ENCODE results near the gene GTSF1L. TPM values are rescaled to one million over a fixed set of nuclear protein-coding genes. Genes with fewer than 3 reads are reported as not detected.

Gene GTSF1L
- total RNA-seq, 1 experiment from 2014 or later, result not detected

- H3K36me3 Mint-ChIP-seq, result no peaks in the 10 kb centered on the region
- H3K4me1 Mint-ChIP-seq, result no peaks in the 10 kb centered on the region
- DNase-seq (ENCODE audit: low spot score) (no peak), ATAC-seq (no peak)
- H3K27me3 Mint-ChIP-seq (ENCODE audit: low read depth), result peaks cover 5% of the 10 kb centered on the region; the same call in 1 of the 2 replicates
- no peak for TF ChIP-seq NFE2L1 (CRISPR knock-in tag; IDR thresholded peaks at IDR 0.05)
- TF ChIP-seq ZBTB21 (CRISPR knock-in tag; IDR thresholded peaks at IDR 0.05; ENCODE audit: borderline replicate concordance), result no peak
- TF ChIP-seq TEAD4 (CRISPR knock-in tag; IDR thresholded peaks at IDR 0.05), result no peak
- no peak for TF ChIP-seq NR3C1 (CRISPR knock-in tag; conservative IDR thresholded peaks at IDR 0.05; ENCODE audit: low read depth)
- TF ChIP-seq, protein P1, sequence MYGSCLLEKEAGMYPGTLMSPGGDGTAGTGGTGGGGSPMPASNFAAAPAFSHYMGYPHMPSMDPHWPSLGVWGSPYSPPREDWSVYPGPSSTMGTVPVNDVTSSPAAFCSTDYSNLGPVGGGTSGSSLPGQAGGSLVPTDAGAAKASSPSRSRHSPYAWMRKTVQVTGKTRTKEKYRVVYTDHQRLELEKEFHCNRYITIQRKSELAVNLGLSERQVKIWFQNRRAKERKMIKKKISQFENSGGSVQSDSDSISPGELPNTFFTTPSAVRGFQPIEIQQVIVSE (CRISPR knock-in tag; IDR thresholded peaks at IDR 0.05; ENCODE audit: borderline replicate concordance), result no peak
- no peak for TF ChIP-seq MYBL2 (CRISPR knock-in tag; IDR thresholded peaks at IDR 0.05)
- no peak for TF ChIP-seq MXD4 (CRISPR knock-in tag; IDR thresholded peaks at IDR 0.05; ENCODE audit: borderline replicate concordance)
- no peak overlapping the region for H3K27ac Mint-ChIP-seq
- ChIA-PET POLR2A (no interaction called here), CTCF (no interaction called here)
- no peak overlapping the region for H3K4me3 Mint-ChIP-seq
- peaks cover 4% of the 10 kb centered on the region; the same call in 1 of the 2 replicates for H3K9me3 Mint-ChIP-seq
Observed at GRCh38 chr20:43752561-43753301, 25.9 kb upstream of the GTSF1L start.

DNA sequence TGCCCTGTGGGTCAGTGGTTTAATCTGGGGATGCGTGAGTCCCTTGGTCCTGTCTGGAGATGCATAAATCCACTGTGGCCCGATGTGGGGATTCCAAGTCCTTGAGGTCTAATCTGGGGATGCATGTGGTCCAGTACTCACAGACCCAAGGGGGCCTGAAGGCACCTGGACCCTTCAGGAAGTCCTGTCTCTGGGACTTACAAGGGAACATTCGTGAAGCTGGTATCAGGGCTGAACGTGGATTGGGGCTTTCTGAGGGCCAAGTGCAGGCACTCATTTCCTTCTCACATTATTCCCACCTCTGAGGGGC lies 25.2 kb upstream of the GTSF1L start:
- DNase-seq (ENCODE audit: low spot score) (no peak), ATAC-seq (no peak)
- H3K27me3 Mint-ChIP-seq (ENCODE audit: low read depth), result peaks cover 5% of the 10 kb centered on the region; the same call in 1 of the 2 replicates
- ChIA-PET CTCF (no interaction called here), POLR2A (no interaction called here)
- no peak overlapping the region for H3K27ac Mint-ChIP-seq
- no peaks in the 10 kb centered on the region for H3K36me3 Mint-ChIP-seq
- no peak overlapping the region for H3K4me3 Mint-ChIP-seq
- H3K9me3 Mint-ChIP-seq, result peaks cover 4% of the 10 kb centered on the region; the same call in 1 of the 2 replicates
- no peaks in the 10 kb centered on the region for H3K4me1 Mint-ChIP-seq
- TF ChIP-seq, protein P2, sequence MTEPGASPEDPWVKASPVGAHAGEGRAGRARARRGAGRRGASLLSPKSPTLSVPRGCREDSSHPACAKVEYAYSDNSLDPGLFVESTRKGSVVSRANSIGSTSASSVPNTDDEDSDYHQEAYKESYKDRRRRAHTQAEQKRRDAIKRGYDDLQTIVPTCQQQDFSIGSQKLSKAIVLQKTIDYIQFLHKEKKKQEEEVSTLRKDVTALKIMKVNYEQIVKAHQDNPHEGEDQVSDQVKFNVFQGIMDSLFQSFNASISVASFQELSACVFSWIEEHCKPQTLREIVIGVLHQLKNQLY (CRISPR knock-in tag; IDR thresholded peaks at IDR 0.05), result no peak
- no peak for TF ChIP-seq STAT6 (CRISPR knock-in tag; conservative IDR thresholded peaks at IDR 0.05; ENCODE audit: low read depth)
- no peak for TF ChIP-seq ZNF281 (CRISPR knock-in tag; IDR thresholded peaks at IDR 0.05)
- TF ChIP-seq ZNF512 (CRISPR knock-in tag; IDR thresholded peaks at IDR 0.05; ENCODE audit: borderline replicate concordance), result no peak
- TF ChIP-seq, protein P3, sequence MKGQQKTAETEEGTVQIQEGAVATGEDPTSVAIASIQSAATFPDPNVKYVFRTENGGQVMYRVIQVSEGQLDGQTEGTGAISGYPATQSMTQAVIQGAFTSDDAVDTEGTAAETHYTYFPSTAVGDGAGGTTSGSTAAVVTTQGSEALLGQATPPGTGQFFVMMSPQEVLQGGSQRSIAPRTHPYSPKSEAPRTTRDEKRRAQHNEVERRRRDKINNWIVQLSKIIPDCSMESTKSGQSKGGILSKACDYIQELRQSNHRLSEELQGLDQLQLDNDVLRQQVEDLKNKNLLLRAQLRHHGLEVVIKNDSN (CRISPR knock-in tag; IDR thresholded peaks at IDR 0.05), result no peak
- no peak for TF ChIP-seq ATF1 (CRISPR knock-in tag; IDR thresholded peaks at IDR 0.05)
- TF ChIP-seq KAT7 (CRISPR knock-in tag; IDR thresholded peaks at IDR 0.05; ENCODE audit: borderline replicate concordance), result no peak
- TF ChIP-seq ATF6 (CRISPR knock-in tag; IDR thresholded peaks at IDR 0.05), result no peak
- no peak for TF ChIP-seq FOXJ3 (CRISPR knock-in tag; IDR thresholded peaks at IDR 0.05; ENCODE audit: borderline replicate concordance)
- no peak for TF ChIP-seq ZNF317 (CRISPR knock-in tag; IDR thresholded peaks at IDR 0.05; ENCODE audit: borderline replicate concordance, low read depth)
- no peak for TF ChIP-seq IRF2 (CRISPR knock-in tag; IDR thresholded peaks at IDR 0.05; ENCODE audit: borderline replicate concordance, low read depth)
- no peak for TF ChIP-seq SP1 (CRISPR knock-in tag; conservative IDR thresholded peaks at IDR 0.05)
- TF ChIP-seq, protein P4, sequence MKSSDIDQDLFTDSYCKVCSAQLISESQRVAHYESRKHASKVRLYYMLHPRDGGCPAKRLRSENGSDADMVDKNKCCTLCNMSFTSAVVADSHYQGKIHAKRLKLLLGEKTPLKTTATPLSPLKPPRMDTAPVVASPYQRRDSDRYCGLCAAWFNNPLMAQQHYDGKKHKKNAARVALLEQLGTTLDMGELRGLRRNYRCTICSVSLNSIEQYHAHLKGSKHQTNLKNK (CRISPR knock-in tag; IDR thresholded peaks at IDR 0.05), result no peak
